Peyer's patch (tissue), 4 donors: ENCODE data around the gene TLL2.

Experiments
- CTCF ChIP-seq, 6 experiments: fragments of 450-650 bp in 4 of 6; fragments of 200-600 bp in 2 of 6; sonication (generic) in 1 of 6; IDR thresholded peaks; one replicate each; pipeline ENCODE4 v1.5.1; 2017 to 2019; ENCODE audit warnings: antibody characterized with exemption in 6 of 6, mild to moderate bottlenecking in 3 of 6, moderate library complexity in 1 of 6
- POLR2A ChIP-seq, 2 donors: fragments of 450-650 bp; IDR thresholded peaks; one replicate each; pipeline ENCODE4 v1.5.1; 2017; ENCODE audit warnings: antibody characterized with exemption in 2 of 2, mild to moderate bottlenecking in 2 of 2, moderate library complexity in 2 of 2

- no peak for TF ChIP-seq CTCF (IDR thresholded peaks at IDR 0.05)
- TF ChIP-seq POLR2A (IDR thresholded peaks at IDR 0.05), result no peak
Measured at GRCh38 chr10:96500519-96500918, 13.2 kb downstream of the TLL2 start.
